NB4 (cell line): ENCODE results near the gene PLD5.

Experiments used
- MYC ChIP-seq: IDR thresholded peaks from 2 replicates; pipeline ENCODE4 v1.6.1; 2011; ENCODE audit warnings: low read depth, low read length
- POLR2A ChIP-seq: IDR thresholded peaks from 2 replicates; pipeline ENCODE4 v1.6.1; 2011; ENCODE audit warnings: mild to moderate bottlenecking; ENCODE audit not compliant: insufficient read length; ENCODE audit errors: extremely low read depth
- TF ChIP-seq, protein P1 (sequence below): IDR thresholded peaks from one replicate; pipeline ENCODE4 v1.5.1; 2012; ENCODE audit warnings: low read depth, low read length
- TF ChIP-seq, protein P2 (sequence below): IDR thresholded peaks from 2 replicates; pipeline ENCODE4 v1.6.1; 2011; ENCODE audit warnings: low read depth, low read length

DNA sequence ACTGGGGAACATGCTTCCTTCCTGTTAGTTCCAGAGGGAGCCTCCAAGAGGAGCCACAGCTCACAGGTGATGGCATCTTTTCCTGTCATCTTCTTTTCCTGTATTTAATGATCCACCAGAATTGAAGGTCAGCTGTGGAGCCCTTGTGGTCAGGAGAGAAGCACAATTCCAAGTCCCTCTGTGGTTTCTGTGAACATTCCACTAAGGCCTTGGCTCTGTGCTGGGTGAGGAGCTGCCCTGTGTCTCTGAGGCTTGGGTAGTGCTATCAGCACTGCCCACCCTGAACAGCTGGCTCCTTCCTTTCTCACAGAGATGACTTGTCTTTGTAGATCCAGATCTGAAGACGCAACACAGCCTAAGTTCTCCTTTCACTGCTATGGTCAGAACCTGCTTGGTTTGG, 383.7 kb downstream of the PLD5 start:
- TF ChIP-seq POLR2A, result no peak
- TF ChIP-seq, protein P1, sequence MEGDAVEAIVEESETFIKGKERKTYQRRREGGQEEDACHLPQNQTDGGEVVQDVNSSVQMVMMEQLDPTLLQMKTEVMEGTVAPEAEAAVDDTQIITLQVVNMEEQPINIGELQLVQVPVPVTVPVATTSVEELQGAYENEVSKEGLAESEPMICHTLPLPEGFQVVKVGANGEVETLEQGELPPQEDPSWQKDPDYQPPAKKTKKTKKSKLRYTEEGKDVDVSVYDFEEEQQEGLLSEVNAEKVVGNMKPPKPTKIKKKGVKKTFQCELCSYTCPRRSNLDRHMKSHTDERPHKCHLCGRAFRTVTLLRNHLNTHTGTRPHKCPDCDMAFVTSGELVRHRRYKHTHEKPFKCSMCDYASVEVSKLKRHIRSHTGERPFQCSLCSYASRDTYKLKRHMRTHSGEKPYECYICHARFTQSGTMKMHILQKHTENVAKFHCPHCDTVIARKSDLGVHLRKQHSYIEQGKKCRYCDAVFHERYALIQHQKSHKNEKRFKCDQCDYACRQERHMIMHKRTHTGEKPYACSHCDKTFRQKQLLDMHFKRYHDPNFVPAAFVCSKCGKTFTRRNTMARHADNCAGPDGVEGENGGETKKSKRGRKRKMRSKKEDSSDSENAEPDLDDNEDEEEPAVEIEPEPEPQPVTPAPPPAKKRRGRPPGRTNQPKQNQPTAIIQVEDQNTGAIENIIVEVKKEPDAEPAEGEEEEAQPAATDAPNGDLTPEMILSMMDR, result no peak
- TF ChIP-seq, protein P2, sequence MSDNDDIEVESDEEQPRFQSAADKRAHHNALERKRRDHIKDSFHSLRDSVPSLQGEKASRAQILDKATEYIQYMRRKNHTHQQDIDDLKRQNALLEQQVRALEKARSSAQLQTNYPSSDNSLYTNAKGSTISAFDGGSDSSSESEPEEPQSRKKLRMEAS, result no peak
- no peak for TF ChIP-seq MYC
